Fibroblast of gingiva (primary cell): ENCODE data around the gene KRT10.
A peak's percentile ranks its signal among the peaks of the same experiment; 100 is the strongest.
"Not testable (repeated sequence)": the region's sequence is repeated elsewhere in the genome, so short reads cannot be mapped to it uniquely, and the experiment has no call there.

ENCODE experiments used
- DNase-seq: peaks from one replicate; pipeline ENCODE4 v3.0.0-alpha.2; 2011; ENCODE audit warnings: low read depth

Gene KRT10

DNA sequence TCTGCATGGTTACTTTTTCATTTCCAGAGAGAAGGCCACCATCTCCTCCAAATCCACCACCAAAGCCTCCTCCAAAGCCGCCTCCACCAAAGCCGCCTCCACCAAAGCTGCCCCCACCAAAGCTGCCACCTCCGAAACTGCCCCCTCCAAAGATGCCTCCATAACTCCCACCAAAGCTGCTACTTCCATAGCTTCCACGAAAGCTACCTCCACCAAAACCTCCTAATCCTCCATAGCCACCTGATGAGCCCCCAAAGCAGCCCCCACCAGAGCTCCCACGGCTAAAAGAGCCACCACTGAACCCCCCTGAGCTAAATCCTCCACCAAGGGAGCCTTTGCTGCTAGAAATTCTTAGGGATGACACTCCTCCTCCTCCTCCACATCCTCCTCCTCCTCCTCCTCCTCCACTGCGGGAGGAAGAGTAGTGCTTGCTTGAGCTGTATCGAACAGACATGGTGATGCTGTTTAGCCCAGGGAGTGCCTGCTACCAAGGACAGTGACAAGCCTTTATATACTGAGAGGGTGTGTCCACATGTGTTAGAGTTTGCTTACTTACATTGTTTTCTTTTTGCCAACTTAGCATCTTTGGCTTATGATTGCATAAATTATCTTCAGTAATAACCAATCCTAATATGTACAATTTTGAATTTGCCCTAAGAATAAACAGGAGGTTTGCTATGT is at the start of gene KRT10:
KRT10 (minus strand) TSS at position 483 of the 681 bp plus-strand sequence; CDS start at position 454, 29 bp downstream.
- no peak for DNase-seq

DNA sequence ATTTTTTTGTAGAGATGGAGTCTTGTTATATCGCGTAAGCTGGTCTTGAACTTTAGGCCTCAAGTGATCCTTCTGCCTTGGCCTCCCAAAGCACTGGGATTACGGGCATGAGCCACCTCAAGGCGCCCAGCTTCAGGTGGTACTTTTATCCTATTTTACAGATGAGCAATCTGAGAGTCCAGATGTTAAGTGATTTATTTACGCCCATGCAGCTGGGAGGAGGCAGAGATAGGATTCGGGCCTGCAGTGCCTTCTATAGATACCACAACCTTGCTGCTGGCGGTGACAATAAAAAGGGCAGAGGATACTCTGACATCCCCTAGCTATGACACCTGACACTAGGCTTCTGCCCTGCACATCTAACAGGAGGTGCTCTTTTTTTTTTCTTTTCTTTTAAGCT is 48.9 kb upstream of the KRT10 start:
- DNase-seq, result no peak

DNA sequence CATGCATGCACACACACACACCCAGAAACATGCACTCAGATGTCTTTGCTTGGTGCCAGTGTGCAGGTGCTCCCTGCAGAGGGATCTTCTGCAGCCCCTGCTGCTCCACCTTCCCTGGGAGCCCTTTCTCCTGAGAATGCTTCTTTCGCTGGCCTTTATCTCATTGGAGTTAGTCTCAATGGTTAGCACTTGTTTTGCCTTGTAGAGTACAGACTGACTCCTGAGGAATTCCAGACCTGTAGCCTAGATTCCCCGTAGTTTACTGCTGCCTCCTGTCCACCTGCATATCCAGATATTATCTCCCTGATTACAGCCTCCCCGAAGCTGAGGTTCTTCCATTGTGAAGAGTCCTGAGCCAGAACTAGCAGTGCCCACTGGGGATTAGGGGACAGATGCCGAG is 47.7 kb upstream of the KRT10 start:
- DNase-seq, result no peak

DNA sequence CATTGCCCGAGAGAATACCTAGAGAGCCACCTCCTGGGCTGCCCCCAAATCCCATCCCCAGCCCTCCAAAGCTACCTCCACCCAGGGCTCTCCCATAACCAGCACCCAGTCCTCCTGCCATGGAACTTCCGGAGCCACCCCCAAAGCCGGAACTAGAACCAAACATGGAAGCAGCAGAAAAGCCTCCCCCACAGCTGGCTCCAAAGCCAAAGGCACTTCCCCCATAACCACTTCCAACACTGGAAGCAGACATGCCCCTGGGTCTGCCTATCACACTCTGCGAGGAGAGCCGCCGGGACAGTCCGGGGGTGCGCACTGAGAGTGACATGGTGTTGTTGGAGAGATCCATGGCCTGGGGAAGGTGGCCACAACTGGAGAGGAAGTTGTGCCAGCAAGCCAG is 44.4 kb upstream of the KRT10 start, which contains the start of gene KRT12:
KRT12 (minus strand) TSS at position 386 of the 400 bp plus-strand sequence; CDS start at position 349, 37 bp downstream.
- no peak for DNase-seq

DNA sequence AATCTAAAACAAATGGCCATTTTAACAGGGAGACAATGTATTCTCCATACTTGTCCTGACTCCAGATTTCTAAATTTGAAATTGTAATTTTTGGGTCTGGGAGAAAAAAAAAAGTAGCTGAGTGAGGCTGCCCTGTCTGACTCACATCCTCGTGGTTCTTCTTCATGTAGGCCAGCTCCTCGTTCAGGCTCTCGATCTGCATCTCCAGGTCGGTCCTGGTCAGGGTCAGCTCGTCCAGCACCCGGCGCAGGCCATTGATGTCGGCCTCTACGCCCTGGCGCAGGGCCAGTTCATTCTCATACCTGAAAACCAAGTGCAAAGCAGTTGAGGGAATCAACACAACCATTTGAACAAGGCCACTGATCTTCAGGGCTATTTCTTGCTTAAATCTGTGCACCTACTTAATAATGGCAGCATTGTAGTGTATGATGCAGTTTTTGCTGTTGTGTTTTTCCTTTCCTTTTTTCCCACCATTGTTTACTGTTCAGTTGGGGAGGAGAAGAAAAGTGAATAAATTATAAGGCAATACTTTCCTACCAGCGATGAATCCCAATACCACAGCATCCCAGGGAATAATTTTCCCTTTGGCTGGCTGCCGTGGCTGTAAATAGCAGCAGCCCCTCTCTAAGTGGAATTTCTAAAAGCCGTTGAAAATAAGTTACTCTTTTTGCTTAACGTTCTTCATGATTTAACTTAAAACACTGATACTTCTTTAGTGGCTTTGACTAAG is 42.4 kb upstream of the KRT10 start:
- no peak for DNase-seq

DNA sequence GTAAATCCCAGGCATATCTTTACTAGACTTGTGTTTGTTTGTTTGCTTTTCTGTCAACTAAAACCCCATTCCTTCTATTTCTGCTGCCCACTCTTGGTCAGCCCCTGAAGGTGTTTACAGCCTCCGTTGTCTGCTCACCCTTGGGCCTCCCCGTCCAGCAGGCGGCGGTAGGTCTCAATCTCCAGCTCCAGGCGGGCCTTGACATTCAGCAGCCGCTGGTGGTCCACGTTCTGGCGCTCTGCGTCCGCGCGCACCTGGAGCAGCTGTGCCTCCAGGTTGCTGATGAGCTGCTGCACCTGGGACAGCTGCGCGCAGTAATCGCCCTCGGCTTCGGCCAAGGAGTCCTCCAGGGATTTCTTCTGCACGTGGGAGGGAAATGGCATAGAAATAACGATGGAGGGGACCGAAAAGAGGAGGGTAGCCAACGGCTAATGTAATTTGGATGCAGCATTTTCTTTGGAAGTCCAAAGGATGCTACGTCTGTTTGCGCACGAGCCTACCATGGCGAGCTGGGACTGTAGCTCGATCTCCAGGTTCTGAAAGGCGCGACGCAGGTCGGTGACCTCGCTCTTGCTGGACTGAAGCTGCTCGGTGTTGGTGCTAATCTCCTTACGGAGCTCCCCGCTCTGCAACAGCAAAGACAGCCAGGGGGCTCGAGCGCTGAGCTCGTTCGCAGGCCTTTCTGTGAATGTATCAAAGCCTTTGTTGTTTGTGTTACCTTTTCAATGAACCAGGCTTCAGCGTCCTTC is 40.7 kb upstream of the KRT10 start:
- DNase-seq, result no peak

DNA sequence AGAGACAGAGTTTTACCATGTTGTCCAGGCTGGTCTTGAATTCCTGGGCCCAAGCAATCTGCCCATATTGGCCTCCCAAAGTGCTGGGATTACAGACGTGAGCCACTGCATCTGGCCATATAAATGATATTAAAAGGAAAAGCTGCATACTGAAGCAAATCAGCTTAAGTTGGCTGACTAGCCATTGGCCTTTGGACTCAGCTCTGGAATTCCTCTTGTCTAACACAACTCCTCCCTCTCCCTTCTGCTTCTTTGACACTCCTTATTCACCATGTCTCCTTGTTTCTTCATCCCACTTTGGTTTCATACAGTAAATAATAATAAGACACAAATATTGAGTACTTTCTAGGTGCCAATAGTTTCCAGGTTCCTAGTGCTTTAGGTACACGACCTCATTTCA is 37.1 kb upstream of the KRT10 start:
- no peak for DNase-seq

DNA sequence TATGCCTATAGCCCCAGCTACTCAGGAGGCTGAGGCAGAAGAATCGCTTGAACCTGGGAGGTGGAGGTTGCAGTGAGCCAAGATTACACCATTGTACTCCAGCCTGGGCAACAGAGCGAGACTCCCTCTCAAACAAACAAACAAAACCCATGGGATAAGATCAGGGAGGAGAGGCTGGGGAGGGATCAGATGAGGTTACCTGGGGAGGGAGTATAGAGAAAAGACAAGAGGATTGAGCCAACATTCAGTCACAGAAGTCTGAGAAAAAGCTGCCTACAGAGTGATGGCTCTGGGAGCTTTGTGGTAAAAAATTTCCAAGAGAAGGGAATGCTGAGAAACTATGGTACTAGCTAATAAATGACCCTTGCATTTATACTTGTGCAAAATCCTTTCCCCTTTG is 36.3 kb upstream of the KRT10 start:
- not testable (repeated sequence) for DNase-seq

DNA sequence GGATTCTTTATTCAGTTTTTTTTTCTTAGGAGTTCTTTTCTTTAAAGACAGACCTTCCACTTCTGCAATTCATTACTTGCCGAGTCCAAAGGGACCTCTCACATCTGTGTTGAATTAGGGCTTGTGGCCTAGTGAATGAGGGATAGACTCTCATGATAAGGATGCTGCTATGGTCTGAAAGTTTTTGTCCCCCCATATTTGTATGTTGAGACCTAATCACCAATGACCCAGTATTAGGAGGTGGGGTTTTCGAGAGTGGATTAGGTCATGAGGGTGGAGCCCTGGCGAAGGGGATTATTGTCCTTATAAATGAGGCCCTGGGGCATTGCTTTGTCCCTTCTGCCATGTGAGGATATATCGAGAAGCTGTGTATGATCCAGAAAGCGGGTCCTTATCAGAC is 35.1 kb upstream of the KRT10 start:
- peak; percentile 77 for DNase-seq

DNA sequence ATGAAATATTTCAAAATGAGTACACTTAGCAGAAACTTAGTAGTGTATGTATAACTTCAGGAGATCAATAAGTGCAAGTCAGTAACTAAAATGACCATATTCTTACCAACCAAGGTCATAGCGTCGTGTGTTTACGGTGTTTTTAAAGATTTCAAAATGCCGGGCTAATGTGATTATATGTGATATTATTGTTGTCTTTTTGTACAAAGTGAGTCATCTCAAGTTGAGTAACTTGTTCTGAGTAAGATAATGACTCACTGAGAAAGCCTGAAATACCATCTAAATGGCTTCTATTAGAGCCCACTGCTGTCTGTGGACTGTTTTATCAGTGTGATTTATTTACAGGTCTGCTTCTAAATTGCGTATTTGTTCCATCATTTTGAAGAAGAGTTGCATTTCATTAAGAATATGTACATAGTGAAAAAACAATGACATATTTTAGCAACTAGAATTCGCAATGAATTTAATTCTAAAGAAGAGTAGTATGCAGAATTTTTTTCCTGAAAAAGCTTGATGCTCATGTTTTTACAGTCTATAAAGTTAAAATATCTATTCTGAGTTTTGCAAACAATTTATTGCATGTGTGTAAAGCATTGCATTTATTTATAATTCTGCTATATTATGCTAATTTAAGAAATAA is 31.9 kb upstream of the KRT10 start:
- DNase-seq, result peak; percentile 77

DNA sequence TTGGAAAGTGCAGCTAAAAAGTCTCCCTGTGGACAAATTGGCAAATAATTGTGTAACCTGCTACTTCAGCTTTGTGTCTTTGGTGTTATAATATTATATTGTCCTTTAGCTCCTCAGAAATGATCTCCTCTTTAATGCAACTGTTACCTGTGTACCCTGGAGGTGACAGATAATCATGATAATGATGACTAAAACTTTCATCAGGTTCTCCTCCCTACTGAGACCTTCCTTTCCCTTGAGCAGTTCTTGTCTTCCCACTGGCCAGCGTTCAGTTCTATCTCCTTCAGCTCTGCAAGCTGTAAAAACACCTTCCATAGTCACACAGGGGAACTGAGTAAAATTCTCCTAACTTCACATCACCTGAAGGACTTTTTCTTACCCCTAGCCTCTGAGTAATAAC is 29.9 kb upstream of the KRT10 start:
- DNase-seq, result no peak

DNA sequence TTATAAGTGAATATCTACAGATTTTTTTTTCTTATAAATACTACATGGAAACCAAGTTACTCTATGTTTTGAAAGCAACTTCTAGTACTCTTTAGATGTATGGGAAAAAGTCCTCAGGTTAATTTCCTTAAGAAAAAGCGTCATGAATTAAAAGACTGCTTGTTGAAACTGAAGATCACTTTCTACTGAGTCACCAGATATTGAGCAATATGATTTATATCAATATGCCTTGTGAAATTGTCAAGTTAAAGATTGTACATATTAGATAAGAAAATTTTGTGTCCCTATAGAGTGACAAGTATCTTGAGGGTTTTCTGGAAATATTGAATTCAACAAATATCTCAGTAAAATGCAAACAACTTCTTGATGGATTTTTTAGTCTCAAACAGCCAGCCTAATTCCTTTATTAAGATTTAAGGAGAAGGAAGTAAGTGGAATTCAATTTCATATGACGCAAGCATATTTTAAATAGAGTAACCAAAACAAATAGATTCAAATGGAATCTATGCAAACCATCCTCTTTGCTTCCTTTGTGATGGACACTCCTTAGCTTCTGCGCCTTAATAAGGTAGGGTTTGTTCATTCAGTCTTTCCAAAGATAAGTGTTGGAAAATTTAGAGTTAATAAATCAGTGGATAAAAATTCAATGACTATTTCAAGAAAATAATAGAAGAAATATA is 28.0 kb upstream of the KRT10 start:
- peak; percentile 38 for DNase-seq

DNA sequence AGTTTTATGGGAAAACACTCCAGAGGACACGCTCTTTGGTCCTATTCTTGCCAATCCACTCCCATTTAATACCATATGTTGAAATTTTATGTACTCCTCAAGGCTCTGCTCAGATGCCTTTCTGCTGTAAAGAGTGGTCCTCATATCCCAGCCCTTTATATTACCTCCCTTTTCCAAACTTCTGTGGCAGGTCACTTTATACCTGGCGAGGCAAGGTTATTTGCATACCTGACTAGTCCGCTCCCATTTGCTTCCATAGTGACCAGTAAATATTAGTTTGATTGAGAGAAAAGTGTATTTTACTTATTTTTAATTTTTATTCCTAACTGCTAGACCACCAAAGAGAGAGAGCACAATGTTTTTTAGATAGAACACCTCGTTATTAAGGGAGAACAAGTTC is 27.3 kb upstream of the KRT10 start:
- DNase-seq, result no peak

DNA sequence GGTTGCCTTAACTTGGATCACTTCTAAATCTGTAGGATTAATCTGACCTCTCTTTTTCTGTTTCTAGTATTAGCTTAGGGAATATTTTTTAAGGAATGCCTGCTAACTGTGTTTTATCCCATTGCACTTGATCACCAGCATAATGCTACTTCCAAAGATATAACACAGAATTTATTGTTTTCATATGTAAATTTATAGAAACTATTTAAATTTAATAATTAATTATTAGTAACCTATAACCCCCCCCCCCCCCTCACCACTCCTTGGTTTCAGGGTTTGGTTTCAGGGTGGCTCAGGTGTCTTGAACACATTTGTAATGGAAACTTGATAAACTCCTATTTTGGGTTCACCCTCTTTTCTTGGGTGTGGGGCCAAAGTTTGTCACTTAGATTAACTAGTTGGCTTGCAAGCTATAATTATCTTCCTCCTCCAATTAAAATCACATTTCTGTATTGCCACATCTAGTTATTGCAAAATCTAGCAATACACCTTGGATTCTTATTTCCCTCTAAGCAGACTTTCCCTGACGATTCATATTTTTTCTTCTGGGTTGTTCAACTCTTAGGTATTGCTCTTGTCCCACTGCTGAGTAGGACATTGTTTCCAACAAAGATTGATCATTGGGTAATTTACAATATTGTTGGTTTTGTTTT is 26.3 kb upstream of the KRT10 start:
- DNase-seq, result no peak

DNA sequence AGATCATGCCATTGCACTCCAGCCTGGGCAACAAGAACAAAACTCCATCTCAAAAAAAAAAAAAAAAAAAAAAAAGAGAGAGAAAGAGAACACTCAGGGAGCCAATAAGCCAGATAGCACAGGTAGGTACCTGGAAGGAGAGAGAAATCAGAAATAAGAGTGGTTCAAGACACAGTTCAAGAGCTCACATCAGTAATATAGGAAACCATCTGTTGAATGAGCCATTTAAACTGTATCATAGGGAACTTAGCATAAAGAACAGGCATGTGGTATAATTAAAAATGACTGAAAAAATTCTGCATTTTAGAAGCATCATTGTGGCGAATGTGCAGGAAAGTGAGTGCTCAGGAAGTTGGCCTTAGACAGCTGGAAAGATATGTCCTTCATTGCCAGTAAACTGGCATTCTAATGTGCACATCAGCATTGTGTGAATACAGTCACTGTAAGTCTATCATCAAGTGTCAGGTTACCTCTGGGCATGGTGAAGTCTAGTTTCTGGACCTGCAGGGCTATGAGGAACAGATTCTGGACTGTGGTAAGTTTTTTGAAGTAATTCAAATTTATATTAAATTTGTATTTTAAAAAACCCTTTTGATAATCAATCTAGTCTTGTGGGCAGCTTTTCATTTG is 24.2 kb upstream of the KRT10 start:
- DNase-seq, result peak; percentile 51

DNA sequence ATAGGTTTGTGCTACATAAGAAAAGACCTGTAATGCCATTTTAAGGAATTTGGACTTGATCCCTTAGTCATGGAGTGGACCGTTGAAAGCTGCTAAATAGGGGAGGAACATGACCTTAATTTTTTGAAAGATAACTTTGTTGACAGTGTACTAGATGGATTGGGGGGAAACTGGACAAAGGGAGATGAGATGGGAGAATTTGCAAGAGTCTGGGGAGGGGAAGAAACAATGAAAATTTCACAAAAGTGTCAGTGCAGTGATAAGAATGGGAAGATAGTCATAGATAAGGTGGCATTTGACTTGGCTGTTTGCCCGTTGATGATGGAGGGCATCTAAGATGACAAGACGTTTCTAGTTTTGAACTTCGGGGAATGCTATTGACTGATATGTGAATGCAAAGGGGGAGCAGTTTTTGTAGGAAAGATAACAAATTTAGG is 22.3 kb upstream of the KRT10 start:
- no peak for DNase-seq

DNA sequence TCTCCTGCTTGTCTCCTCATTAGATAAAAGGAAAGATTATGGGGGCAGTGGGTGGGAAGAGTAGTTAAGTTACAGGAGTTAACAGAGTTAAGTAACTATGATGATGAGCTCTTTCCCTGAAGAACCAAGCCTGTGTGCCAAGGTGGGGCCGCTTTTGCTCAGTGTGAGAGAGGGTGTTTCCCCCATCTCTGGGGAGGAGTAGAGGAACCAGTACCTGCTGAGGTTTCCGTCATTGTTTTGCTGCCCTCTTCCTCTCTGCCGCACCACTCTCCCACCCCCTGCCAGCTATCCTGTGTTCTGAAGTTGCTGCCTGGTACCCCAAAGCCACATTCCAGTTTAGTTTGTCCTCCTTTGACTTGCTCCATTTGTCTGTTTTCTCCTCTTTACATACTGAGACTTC is 20.8 kb upstream of the KRT10 start:
- no peak for DNase-seq

DNA sequence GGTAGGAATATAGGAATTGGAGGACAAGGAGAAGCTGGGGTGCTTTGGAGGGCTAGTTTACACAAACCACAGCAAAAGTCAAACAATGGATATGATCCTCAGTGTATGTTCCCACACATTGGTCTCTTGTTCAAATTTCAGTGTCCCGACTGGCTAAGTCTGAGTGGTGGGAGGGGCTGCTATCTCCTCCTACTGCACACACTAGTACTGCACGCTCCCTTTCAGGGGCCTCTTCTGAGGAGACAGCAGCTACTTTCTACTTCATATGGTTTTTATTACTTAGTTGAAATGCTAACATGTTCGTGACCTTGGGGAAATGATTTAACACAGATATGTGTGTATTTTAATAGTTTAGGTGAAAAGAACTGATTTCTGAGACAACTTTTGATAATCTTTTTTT is 18.8 kb upstream of the KRT10 start:
- peak; percentile 20 for DNase-seq

DNA sequence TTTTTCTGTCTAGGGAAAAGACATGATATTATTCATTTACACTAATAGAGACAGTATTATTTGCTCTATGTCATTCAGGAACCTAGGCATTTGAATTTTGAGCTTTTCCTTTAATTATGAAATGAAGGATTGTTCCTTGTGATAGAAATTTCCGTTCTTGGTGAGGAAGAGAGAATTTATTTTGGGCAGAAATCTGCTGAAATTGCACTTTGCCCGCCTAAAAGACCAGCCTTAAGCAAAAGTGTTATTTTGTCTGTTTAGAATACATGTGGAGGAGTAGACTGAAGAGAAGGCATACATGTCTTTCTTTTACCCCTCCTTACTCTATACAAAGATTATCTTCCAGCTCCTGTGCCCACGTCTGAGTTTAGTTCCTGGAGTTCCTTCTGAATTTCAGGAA is 16.8 kb upstream of the KRT10 start:
- DNase-seq, result no peak

DNA sequence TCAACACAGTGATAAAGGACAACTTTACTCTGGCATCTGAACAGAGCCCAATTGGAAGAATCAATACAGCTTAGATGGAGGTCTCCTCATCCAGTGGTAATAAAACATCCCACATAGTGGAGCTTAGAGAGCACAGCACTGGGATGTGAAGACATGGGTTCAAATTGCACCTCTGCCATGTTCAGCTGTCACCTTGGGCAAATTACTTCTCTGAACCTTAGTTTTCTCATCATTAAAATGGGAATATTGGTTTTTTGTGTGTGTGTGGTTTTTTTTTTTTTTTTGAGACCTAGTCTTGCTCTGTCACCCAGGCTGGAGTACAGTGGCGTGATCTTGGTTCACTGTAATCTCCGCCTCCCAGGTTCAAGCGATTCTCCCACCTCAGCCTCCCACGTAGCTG is 13.6 kb upstream of the KRT10 start:
- DNase-seq, result no peak

DNA sequence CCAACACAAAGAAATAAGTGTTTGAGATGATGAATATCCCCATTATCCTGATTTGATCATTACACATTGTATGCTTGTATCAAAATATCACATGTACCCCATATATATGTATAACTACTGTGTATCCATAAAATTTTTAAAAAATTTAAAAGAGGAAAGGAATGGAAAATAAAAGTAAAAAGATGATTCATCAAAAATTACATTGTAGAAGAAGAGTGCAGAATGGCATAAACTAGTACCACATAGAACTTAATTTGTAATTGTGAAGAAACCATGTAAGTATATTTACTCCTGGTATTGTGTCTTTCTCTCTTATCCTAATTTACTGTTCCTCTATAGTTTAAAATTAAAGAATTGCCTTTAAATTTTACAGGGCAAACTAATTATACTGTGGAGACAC is 11.5 kb upstream of the KRT10 start:
- DNase-seq, result no peak
